Left ventricle myocardium inferior (tissue), 1 donor: ENCODE measurements around the gene TM2D3. TPM values are rescaled to one million over a fixed set of nuclear protein-coding genes. Genes with fewer than 3 reads are reported as not detected.

Source experiments
- DNase-seq: peaks from one replicate; pipeline ENCODE4 v3.0.0-alpha.2; 2020
- H3K27ac ChIP-seq: fragments of 200-600 bp; replicated peaks from 2 replicates; pipeline ENCODE4 v1.8.0; 2021
- H3K27me3 ChIP-seq: fragments of 200-600 bp; 2 replicates; pipeline ENCODE4 v1.8.0; 2021; ENCODE audit warnings: low read depth
- H3K36me3 ChIP-seq: fragments of 200-600 bp; 2 replicates; pipeline ENCODE4 v1.8.0; 2021
- H3K4me1 ChIP-seq: fragments of 200-600 bp; 2 replicates; pipeline ENCODE4 v1.8.0; 2021
- H3K4me3 ChIP-seq: fragments of 200-600 bp; 2 replicates; pipeline ENCODE4 v1.8.0; 2021; ENCODE audit warnings: mild to moderate bottlenecking, moderate library complexity
- H3K9me3 ChIP-seq: fragments of 200-600 bp; replicated peaks from 2 replicates; pipeline ENCODE4 v1.8.0; 2021
- CTCF ChIP-seq: fragments of 200-600 bp; IDR thresholded peaks from 2 replicates; pipeline ENCODE4 v1.8.0; 2021; ENCODE audit warnings: antibody characterized with exemption, mild to moderate bottlenecking, borderline replicate concordance
- intact Hi-C: fragments of 100-400 bp; cut with micrococcal nuclease; formaldehyde crosslinking; loops from one replicate; pipeline ENCODE4 v1.11.0; 2022
- long read RNA-seq: library from polyadenylated mRNA; unstranded; transcript quantifications from one replicate; pipeline ENCODE4 v2.0.0, GENCODE V29; 2021
- total RNA-seq: library from RNA; stranded (reverse); fragmentation: NEBNext Ultra II Directional; extraction: Animal tissue kit (Norgen Biotek cat#: 25700); gene quantifications from one replicate; pipeline ENCODE4 v1.2.1, GENCODE V29; 2021
- donor health status: DM: no; HTN: yes; CAD: no; lungs with severe emphysema.

The TM2D3 gene
- total RNA-seq, result 50.6 TPM
- long read RNA-seq, transcript TM2D3-201 (6 exons, 1,381 nt), result minor isoform, 9 of 48 reads
- long read RNA-seq, transcript TM2D3-202 (5 exons, 1,329 nt), result major isoform, 31 of 48 reads
- long read RNA-seq, partial matches to known transcripts, result 0 of 48 reads
- long read RNA-seq, other reads (novel, unspliced or antisense), result 4 of 48 reads

GRCh38 chr15:101652098-101652785 lies at the start of gene TM2D3:
Gene TM2D3, minus strand, starts transcription at chr15:101652381. Its CDS starts 20 bp downstream, at chr15:101652361.
- Histone ChIP-seq H3K27me3 (no peaks in the 10 kb centered on the region), H3K9me3 (no peaks in the 10 kb centered on the region), H3K27ac (peak within 1 kb of the TSS; percentile 98), H3K4me3 (peak within 1 kb of the TSS; percentile 96), H3K36me3 (peaks cover 34% of the 10 kb centered on the region), H3K4me1 (peaks cover 56% of the 10 kb centered on the region)
- intact Hi-C loops, result no loop called here
- peak; percentile 96 for DNase-seq
- peak; percentile 91 for TF ChIP-seq CTCF

- peaks cover 90% of the 10 kb centered on the region for H3K36me3 ChIP-seq
Observed at GRCh38 chr15:101698314-101698713, 46.1 kb upstream of the TM2D3 start.

GRCh38 chr15:101697488-101697887 lies 45.3 kb upstream of the TM2D3 start:
- TF ChIP-seq CTCF, result no peak
- Histone ChIP-seq H3K4me1 (no peaks in the 10 kb centered on the region), H3K27ac (no peak overlapping the region), H3K9me3 (no peaks in the 10 kb centered on the region), H3K27me3 (no peaks in the 10 kb centered on the region), H3K36me3 (peaks cover 86% of the 10 kb centered on the region), H3K4me3 (no peak overlapping the region)
- DNase-seq, result no peak
- intact Hi-C loops, result no loop called here

More at GRCh38 chr15:101698314-101698713, 46.1 kb upstream of the TM2D3 start:
- no peak overlapping the region for H3K27ac ChIP-seq
- H3K27me3 ChIP-seq, result no peaks in the 10 kb centered on the region
- H3K4me1 ChIP-seq, result no peaks in the 10 kb centered on the region
- H3K4me3 ChIP-seq, result no peak overlapping the region
- H3K9me3 ChIP-seq, result no peaks in the 10 kb centered on the region
- no peak for DNase-seq
- intact Hi-C loops, result no loop called here
- no peak for TF ChIP-seq CTCF

GRCh38 chr15:101696829-101697228 lies 44.6 kb upstream of the TM2D3 start:
- peaks cover 83% of the 10 kb centered on the region for H3K36me3 ChIP-seq
- H3K4me3 ChIP-seq, result no peak overlapping the region
- H3K4me1 ChIP-seq, result no peaks in the 10 kb centered on the region
- no peak for TF ChIP-seq CTCF
- no peaks in the 10 kb centered on the region for H3K9me3 ChIP-seq
- no peak overlapping the region for H3K27ac ChIP-seq
- intact Hi-C loops, result no loop called here
- DNase-seq, result no peak
- H3K27me3 ChIP-seq, result no peaks in the 10 kb centered on the region

- TF ChIP-seq CTCF, result no peak
- DNase-seq, result no peak
- Histone ChIP-seq H3K36me3 (peaks cover 64% of the 10 kb centered on the region), H3K27me3 (no peaks in the 10 kb centered on the region), H3K4me1 (no peaks in the 10 kb centered on the region), H3K9me3 (no peaks in the 10 kb centered on the region), H3K4me3 (no peak overlapping the region), H3K27ac (no peak overlapping the region)
- intact Hi-C loops, result no loop called here
Observed at GRCh38 chr15:101694261-101694660, 42.1 kb upstream of the TM2D3 start.
